Measurements from ENCODE around the gene ELAVL4. TPM values are rescaled to one million over a fixed set of nuclear protein-coding genes. Genes with fewer than 3 reads are reported as not detected.
"Not testable (repeated sequence)": the region's sequence is repeated elsewhere in the genome, so short reads cannot be mapped to it uniquely, and the experiment has no call there.

Gene ELAVL4
- total and polyA plus RNA-seq, 9 of the 15 experiments (the other 6 are each of a cell fraction or from before 2014, with no cell fraction given), result not detected

DNA sequence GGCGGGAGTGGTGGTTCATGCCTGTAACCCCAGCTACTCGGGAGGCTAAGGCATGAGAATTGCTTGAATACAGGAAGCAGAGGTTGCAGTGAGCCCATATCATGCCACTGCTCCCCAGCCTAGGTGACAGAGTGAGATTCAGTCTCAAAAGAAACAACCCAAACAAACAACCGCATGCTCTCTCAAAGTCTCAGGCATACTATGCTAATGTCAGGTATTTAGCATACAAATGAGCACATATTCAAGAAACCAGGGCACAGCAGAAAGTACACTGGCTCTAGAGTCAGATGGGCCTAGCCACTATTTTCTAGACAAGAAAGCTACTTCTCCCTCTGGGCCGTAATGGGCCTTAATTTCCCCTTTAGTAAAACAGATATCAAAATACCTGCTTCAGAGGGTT, 55.0 kb downstream of the ELAVL4 start:
- Histone ChIP-seq H2AFZ (ENCODE audit: low read depth, low read length) (no peak overlapping the region), H4K20me1 (replicated peaks; ENCODE audit: control insufficient read depth, insufficient read depth, low read length) (no peaks in the 10 kb centered on the region), H3K27me3 (ENCODE audit: control insufficient read depth in 2 of 2, insufficient read depth in 2 of 2, low read length in 2 of 2) (no peaks in the 10 kb centered on the region), H3K4me1 (replicated peaks in 1 of 2; ENCODE audit: control insufficient read depth in 2 of 2, insufficient read depth in 2 of 2, low read length in 2 of 2) (no peaks in the 10 kb centered on the region), H3K4me2 (ENCODE audit: insufficient read depth, low read length) (no peak overlapping the region), H3K4me3 (no peak overlapping the region), H3K9ac (ENCODE audit: insufficient read depth in 1 of 2, low read depth in 2 of 2, low read length in 2 of 2) (no peak overlapping the region), H3K79me2 (ENCODE audit: control insufficient read depth, insufficient read depth, low read length) (no peaks in the 10 kb centered on the region), H3K36me3 (ENCODE audit: control insufficient read depth, insufficient read depth, low read length) (no peaks in the 10 kb centered on the region), H3K27ac (ENCODE audit: extremely low read depth, low read depth, low read length) (no peak overlapping the region), H3K9me3 (replicated peaks; ENCODE audit: control insufficient read depth, insufficient read depth, low read depth, low read length) (no peaks in the 10 kb centered on the region), H3K9me1 (ENCODE audit: control insufficient read depth, insufficient read depth, low read length) (no peaks in the 10 kb centered on the region)
- no peak for TF ChIP-seq POLR2H (tag; IDR thresholded peaks at IDR 0.05; ENCODE audit: low read depth)
- TF ChIP-seq SRSF1 (IDR thresholded peaks at IDR 0.05; ENCODE audit: low read depth, low read length), result no peak
- no peak for TF ChIP-seq CTBP1 (IDR thresholded peaks at IDR 0.05; ENCODE audit: borderline replicate concordance)
- TF ChIP-seq ARHGAP35 (IDR thresholded peaks at IDR 0.05; ENCODE audit: partially characterized antibody), result no peak
- no peak for TF ChIP-seq ZNF551 (CRISPR knock-in tag; IDR thresholded peaks at IDR 0.05)
- TF ChIP-seq, protein P1, sequence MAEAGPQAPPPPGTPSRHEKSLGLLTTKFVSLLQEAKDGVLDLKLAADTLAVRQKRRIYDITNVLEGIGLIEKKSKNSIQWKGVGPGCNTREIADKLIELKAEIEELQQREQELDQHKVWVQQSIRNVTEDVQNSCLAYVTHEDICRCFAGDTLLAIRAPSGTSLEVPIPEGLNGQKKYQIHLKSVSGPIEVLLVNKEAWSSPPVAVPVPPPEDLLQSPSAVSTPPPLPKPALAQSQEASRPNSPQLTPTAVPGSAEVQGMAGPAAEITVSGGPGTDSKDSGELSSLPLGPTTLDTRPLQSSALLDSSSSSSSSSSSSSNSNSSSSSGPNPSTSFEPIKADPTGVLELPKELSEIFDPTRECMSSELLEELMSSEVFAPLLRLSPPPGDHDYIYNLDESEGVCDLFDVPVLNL (CRISPR knock-in tag; IDR thresholded peaks at IDR 0.05; ENCODE audit: low read depth), result no peak
- TF ChIP-seq, protein P2, sequence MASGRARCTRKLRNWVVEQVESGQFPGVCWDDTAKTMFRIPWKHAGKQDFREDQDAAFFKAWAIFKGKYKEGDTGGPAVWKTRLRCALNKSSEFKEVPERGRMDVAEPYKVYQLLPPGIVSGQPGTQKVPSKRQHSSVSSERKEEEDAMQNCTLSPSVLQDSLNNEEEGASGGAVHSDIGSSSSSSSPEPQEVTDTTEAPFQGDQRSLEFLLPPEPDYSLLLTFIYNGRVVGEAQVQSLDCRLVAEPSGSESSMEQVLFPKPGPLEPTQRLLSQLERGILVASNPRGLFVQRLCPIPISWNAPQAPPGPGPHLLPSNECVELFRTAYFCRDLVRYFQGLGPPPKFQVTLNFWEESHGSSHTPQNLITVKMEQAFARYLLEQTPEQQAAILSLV (tag; IDR thresholded peaks at IDR 0.05), result no peak
- no peak for TF ChIP-seq MAFK (IDR thresholded peaks at IDR 0.05; ENCODE audit: low read length)
- no peak for TF ChIP-seq KDM5B (IDR thresholded peaks at IDR 0.05; ENCODE audit: insufficient replicate concordance, low read depth, low read length)
- TF ChIP-seq EWSR1 (IDR thresholded peaks at IDR 0.05; ENCODE audit: borderline replicate concordance, low read depth, partially characterized antibody), result no peak
- no peak for TF ChIP-seq HEY1 (CRISPR knock-in tag; IDR thresholded peaks at IDR 0.05; ENCODE audit: borderline replicate concordance)
- no peak for TF ChIP-seq YBX1 (IDR thresholded peaks at IDR 0.05)
- TF ChIP-seq FOXK2 (conservative IDR thresholded peaks at IDR 0.05 in 1 of 2, IDR thresholded peaks at IDR 0.05 in 1 of 2; ENCODE audit: low read depth in 2 of 2), result no peak
- WGBS (ENCODE audit: insufficient coverage, low coverage, missing lambda C conversion rate), result under 1% methylated on average over 4 of the region's 4 CpGs
- in situ Hi-C loops (cut with MboI), result no loop called here
- ChIA-PET POLR2A (no interaction called here), CTCF (ENCODE audit: low intra/inter-chr PET ratio) (no interaction called here)
- intact Hi-C loops (cut with micrococcal nuclease), result no loop called here
- DNase-seq (ENCODE audit: extremely low read depth in 1 of 4, low spot score in 3 of 4) (no peak), ATAC-seq (no peak), FAIRE-seq (no peak)
- no TSS peak for BruUV-seq (replicated peaks)

DNA sequence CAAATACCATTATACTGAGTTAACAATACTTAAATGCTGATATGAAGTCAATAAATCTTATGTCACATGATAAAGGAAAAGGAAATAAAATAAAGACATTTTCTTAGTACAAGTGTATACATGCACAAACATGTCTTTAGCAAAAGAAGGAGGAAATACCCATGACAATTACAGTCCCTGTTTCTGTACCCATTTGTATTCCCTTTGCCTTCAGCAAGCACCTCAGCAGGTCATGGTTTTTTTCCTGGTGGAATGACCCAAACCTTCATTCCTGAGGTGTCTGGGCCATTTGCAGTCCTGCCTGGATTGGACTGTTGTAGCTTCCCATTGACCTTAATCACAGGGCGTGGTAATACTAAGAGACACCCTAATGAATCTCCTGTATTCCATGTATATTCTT, 57.6 kb downstream of the ELAVL4 start:
- H3K4me2 ChIP-seq (ENCODE audit: insufficient read depth, low read length); H3K9me3 ChIP-seq (replicated peaks; ENCODE audit: control insufficient read depth, insufficient read depth, low read depth, low read length); H3K79me2 ChIP-seq (ENCODE audit: control insufficient read depth, insufficient read depth, low read length); H3K36me3 ChIP-seq (ENCODE audit: control insufficient read depth, insufficient read depth, low read length); H3K4me3 ChIP-seq; H3K27me3 ChIP-seq (ENCODE audit: control insufficient read depth in 2 of 2, insufficient read depth in 2 of 2, low read length in 2 of 2); H3K9ac ChIP-seq (ENCODE audit: insufficient read depth in 1 of 2, low read depth in 2 of 2, low read length in 2 of 2); H3K4me1 ChIP-seq (replicated peaks in 1 of 2; ENCODE audit: control insufficient read depth in 2 of 2, insufficient read depth in 2 of 2, low read length in 2 of 2); DNase-seq (ENCODE audit: extremely low read depth in 1 of 4, low spot score in 3 of 4); POLR2A ChIA-PET; H3K9me1 ChIP-seq (ENCODE audit: control insufficient read depth, insufficient read depth, low read length); intact Hi-C loops (cut with micrococcal nuclease); in situ Hi-C loops (cut with MboI); H2AFZ ChIP-seq (ENCODE audit: low read depth, low read length); FAIRE-seq; CTCF ChIA-PET (ENCODE audit: low intra/inter-chr PET ratio); BruUV-seq (replicated peaks); H4K20me1 ChIP-seq (replicated peaks; ENCODE audit: control insufficient read depth, insufficient read depth, low read length); H3K27ac ChIP-seq (ENCODE audit: extremely low read depth, low read depth, low read length); ATAC-seq: not testable (repeated sequence)
- WGBS (ENCODE audit: insufficient coverage, low coverage, missing lambda C conversion rate), result 0% methylated on average over 1 of the region's 1 CpG
